Measurements from ENCODE around the gene EBNA1BP2. TPM values are rescaled to one million over a fixed set of nuclear protein-coding genes. Genes with fewer than 3 reads are reported as not detected.

Gene EBNA1BP2
- total and polyA plus RNA-seq, 2 of the 13 experiments (the other 11 are each of a cell fraction or from before 2014, with no cell fraction given), result 27.1 to 102 TPM

DNA sequence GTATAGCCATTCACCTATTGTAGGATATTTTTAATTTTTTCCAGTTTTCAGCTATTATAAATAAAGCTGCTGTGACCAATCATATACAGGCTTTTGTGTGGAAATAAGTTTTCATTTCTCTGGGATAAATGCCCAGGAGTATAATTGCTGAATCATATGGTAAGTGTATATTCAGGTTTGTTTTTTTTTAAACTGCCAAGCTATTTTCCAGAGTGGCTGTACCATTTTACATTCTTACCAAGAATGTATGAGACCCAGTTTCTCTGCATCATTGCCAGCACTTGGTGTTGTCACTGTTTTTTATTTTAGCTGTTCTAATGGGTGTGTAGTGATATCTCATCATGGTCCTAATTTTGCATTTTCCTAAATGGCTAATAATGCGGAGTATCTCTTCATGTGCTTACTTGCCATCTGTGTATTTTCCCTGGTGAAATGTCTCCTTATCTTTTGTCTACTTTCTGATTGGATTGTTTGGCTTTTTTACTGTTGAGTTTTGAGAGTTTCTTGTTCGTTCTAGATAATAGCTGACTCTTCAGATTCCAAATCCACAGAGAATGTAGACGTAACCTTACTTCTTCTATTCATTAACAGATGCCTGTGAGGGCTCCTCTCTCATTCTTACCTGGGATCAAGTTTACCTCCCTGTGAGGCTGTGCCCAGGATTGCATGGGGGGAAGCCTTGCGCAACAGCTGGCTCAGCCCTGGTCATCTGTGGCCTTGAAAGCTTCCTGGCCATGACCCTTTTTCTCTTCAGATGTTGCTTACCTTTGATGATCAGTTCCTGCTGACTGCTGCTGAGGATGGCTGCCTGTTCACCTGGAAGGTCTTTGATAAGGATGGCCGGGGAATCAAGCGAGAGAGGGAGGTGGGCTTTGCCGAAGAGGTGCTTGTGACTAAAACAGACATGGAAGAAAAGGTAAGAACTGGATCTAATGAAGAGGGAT, 42.7 kb upstream of the EBNA1BP2 start (continued):
- TF ChIP-seq, protein P1, sequence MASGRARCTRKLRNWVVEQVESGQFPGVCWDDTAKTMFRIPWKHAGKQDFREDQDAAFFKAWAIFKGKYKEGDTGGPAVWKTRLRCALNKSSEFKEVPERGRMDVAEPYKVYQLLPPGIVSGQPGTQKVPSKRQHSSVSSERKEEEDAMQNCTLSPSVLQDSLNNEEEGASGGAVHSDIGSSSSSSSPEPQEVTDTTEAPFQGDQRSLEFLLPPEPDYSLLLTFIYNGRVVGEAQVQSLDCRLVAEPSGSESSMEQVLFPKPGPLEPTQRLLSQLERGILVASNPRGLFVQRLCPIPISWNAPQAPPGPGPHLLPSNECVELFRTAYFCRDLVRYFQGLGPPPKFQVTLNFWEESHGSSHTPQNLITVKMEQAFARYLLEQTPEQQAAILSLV (CRISPR knock-in tag; IDR thresholded peaks at IDR 0.05; ENCODE audit: borderline replicate concordance), result no peak
- TF ChIP-seq, protein P2, sequence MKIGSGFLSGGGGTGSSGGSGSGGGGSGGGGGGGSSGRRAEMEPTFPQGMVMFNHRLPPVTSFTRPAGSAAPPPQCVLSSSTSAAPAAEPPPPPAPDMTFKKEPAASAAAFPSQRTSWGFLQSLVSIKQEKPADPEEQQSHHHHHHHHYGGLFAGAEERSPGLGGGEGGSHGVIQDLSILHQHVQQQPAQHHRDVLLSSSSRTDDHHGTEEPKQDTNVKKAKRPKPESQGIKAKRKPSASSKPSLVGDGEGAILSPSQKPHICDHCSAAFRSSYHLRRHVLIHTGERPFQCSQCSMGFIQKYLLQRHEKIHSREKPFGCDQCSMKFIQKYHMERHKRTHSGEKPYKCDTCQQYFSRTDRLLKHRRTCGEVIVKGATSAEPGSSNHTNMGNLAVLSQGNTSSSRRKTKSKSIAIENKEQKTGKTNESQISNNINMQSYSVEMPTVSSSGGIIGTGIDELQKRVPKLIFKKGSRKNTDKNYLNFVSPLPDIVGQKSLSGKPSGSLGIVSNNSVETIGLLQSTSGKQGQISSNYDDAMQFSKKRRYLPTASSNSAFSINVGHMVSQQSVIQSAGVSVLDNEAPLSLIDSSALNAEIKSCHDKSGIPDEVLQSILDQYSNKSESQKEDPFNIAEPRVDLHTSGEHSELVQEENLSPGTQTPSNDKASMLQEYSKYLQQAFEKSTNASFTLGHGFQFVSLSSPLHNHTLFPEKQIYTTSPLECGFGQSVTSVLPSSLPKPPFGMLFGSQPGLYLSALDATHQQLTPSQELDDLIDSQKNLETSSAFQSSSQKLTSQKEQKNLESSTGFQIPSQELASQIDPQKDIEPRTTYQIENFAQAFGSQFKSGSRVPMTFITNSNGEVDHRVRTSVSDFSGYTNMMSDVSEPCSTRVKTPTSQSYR (CRISPR knock-in tag; IDR thresholded peaks at IDR 0.05; ENCODE audit: borderline replicate concordance), result peak; percentile 37; the same call in 1 of the 2 replicates
- TF ChIP-seq, protein P3, sequence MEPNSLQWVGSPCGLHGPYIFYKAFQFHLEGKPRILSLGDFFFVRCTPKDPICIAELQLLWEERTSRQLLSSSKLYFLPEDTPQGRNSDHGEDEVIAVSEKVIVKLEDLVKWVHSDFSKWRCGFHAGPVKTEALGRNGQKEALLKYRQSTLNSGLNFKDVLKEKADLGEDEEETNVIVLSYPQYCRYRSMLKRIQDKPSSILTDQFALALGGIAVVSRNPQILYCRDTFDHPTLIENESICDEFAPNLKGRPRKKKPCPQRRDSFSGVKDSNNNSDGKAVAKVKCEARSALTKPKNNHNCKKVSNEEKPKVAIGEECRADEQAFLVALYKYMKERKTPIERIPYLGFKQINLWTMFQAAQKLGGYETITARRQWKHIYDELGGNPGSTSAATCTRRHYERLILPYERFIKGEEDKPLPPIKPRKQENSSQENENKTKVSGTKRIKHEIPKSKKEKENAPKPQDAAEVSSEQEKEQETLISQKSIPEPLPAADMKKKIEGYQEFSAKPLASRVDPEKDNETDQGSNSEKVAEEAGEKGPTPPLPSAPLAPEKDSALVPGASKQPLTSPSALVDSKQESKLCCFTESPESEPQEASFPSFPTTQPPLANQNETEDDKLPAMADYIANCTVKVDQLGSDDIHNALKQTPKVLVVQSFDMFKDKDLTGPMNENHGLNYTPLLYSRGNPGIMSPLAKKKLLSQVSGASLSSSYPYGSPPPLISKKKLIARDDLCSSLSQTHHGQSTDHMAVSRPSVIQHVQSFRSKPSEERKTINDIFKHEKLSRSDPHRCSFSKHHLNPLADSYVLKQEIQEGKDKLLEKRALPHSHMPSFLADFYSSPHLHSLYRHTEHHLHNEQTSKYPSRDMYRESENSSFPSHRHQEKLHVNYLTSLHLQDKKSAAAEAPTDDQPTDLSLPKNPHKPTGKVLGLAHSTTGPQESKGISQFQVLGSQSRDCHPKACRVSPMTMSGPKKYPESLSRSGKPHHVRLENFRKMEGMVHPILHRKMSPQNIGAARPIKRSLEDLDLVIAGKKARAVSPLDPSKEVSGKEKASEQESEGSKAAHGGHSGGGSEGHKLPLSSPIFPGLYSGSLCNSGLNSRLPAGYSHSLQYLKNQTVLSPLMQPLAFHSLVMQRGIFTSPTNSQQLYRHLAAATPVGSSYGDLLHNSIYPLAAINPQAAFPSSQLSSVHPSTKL (CRISPR knock-in tag; IDR thresholded peaks at IDR 0.05), result peak; percentile 87
- TF ChIP-seq GABPA (IDR thresholded peaks at IDR 0.05; ENCODE audit: low read depth, low read length) (no peak), GABPA (CRISPR knock-in tag; IDR thresholded peaks at IDR 0.05; ENCODE audit: low read depth) (peak; percentile 46; the same call in 1 of the 2 replicates), TBX2 (CRISPR knock-in tag; IDR thresholded peaks at IDR 0.05; ENCODE audit: borderline replicate concordance) (no peak), BCL6 (CRISPR knock-in tag; IDR thresholded peaks at IDR 0.05) (peak; percentile 49; the same call in 1 of the 2 replicates), YY1 (IDR thresholded peaks at IDR 0.05; ENCODE audit: insufficient read depth, insufficient replicate concordance, low read depth, low read length) (no peak), NR2F1 (CRISPR knock-in tag; IDR thresholded peaks at IDR 0.05) (peak; percentile 42 to 64; a peak in 3 of 4 replicates), ETV5 (CRISPR knock-in tag; IDR thresholded peaks at IDR 0.05; ENCODE audit: borderline replicate concordance) (peak; percentile 62; the same call in 1 of the 2 replicates), TCF7 (IDR thresholded peaks at IDR 0.05; ENCODE audit: low read depth) (peak; percentile 75), CEBPG (CRISPR knock-in tag; IDR thresholded peaks at IDR 0.05) (peak; percentile 79), THAP11 (CRISPR knock-in tag; IDR thresholded peaks at IDR 0.05) (peak; percentile 43; the same call in 1 of the 2 replicates), SALL1 (CRISPR knock-in tag; IDR thresholded peaks at IDR 0.05) (peak; percentile 77)
- TF ChIP-seq, protein P4, sequence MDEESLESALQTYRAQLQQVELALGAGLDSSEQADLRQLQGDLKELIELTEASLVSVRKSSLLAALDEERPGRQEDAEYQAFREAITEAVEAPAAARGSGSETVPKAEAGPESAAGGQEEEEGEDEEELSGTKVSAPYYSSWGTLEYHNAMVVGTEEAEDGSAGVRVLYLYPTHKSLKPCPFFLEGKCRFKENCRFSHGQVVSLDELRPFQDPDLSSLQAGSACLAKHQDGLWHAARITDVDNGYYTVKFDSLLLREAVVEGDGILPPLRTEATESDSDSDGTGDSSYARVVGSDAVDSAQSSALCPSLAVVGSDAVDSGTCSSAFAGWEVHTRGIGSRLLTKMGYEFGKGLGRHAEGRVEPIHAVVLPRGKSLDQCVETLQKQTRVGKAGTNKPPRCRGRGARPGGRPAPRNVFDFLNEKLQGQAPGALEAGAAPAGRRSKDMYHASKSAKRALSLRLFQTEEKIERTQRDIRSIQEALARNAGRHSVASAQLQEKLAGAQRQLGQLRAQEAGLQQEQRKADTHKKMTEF (CRISPR knock-in tag; IDR thresholded peaks at IDR 0.05), result 0 out of 2 replicates have a peak, but pooled peaks have one; percentile 38
- TF ChIP-seq, protein P5, sequence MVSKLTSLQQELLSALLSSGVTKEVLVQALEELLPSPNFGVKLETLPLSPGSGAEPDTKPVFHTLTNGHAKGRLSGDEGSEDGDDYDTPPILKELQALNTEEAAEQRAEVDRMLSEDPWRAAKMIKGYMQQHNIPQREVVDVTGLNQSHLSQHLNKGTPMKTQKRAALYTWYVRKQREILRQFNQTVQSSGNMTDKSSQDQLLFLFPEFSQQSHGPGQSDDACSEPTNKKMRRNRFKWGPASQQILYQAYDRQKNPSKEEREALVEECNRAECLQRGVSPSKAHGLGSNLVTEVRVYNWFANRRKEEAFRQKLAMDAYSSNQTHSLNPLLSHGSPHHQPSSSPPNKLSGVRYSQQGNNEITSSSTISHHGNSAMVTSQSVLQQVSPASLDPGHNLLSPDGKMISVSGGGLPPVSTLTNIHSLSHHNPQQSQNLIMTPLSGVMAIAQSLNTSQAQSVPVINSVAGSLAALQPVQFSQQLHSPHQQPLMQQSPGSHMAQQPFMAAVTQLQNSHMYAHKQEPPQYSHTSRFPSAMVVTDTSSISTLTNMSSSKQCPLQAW (CRISPR knock-in tag; IDR thresholded peaks at IDR 0.05), result peak; percentile 47; the same call in 1 of the 2 replicates
